Fibroblast of skin of scalp (primary cell): Measurements from ENCODE around the gene TNNT1. TPM values are rescaled to one million over a fixed set of nuclear protein-coding genes. Genes with fewer than 3 reads are reported as not detected.
"Not testable (repeated sequence)": the region's sequence is repeated elsewhere in the genome, so short reads cannot be mapped to it uniquely, and the experiment has no call there.

ENCODE experiments used
- DNase-seq: peaks from one replicate; pipeline ENCODE4 v3.0.0-alpha.2; 2013
- polyA plus RNA-seq, 2 experiments: library from polyadenylated mRNA; unstranded; fragments of 120-200 nt; gene quantifications; one replicate each; pipeline ENCODE4 v1.2.1, GENCODE V29; 2013; ENCODE audit not compliant: insufficient read length in 2 of 2

TNNT1 gene
- 14.0 TPM for polyA plus RNA-seq (2013, experiment 1 of 2; ENCODE audit: insufficient read length)
- polyA plus RNA-seq (2013, experiment 2 of 2; ENCODE audit: insufficient read length), result 21.1 TPM

GRCh38 chr19:55149078-55150003 is at the start of gene TNNT1:
TNNT1 (minus strand) TSS chr19:55149206; CDS start chr19:55147157, 2,049 bp downstream.
- no peak for DNase-seq

- no peak for DNase-seq
Observed at GRCh38 chr19:55198651-55199050, 49.6 kb upstream of the TNNT1 start.

GRCh38 chr19:55197528-55197927 is 48.5 kb upstream of the TNNT1 start:
- DNase-seq, result no peak

GRCh38 chr19:55196803-55197202 is 47.8 kb upstream of the TNNT1 start:
- DNase-seq, result no peak

GRCh38 chr19:55193481-55193880 is 44.5 kb upstream of the TNNT1 start:
- no peak for DNase-seq

GRCh38 chr19:55189403-55189835 is 40.4 kb upstream of the TNNT1 start:
- DNase-seq, result peak; percentile 70

GRCh38 chr19:55188625-55189024 is 39.6 kb upstream of the TNNT1 start:
- no peak for DNase-seq

GRCh38 chr19:55186080-55186479 is 37.1 kb upstream of the TNNT1 start:
- no peak for DNase-seq

GRCh38 chr19:55181740-55182139 is 32.7 kb upstream of the TNNT1 start:
- no peak for DNase-seq

GRCh38 chr19:55179606-55180484 is 30.8 kb upstream of the TNNT1 start, which contains the start of gene SYT5:
SYT5 (minus strand) TSS chr19:55180289; CDS start chr19:55179041, 1,248 bp downstream.
- DNase-seq, result peak; percentile 18

GRCh38 chr19:55178781-55179599 is 30.0 kb upstream of the TNNT1 start:
- DNase-seq, result peak; percentile 78

- no peak for DNase-seq
Observed at GRCh38 chr19:55176076-55176475, 27.1 kb upstream of the TNNT1 start.

GRCh38 chr19:55175117-55175867 is 26.3 kb upstream of the TNNT1 start:
- no peak for DNase-seq

GRCh38 chr19:55174425-55175116 is 25.6 kb upstream of the TNNT1 start:
- DNase-seq, result no peak

GRCh38 chr19:55173714-55174409 is 24.9 kb upstream of the TNNT1 start:
- DNase-seq, result peak; percentile 81

GRCh38 chr19:55173186-55173713 is 24.2 kb upstream of the TNNT1 start:
- no peak for DNase-seq

GRCh38 chr19:55172741-55173140 is 23.7 kb upstream of the TNNT1 start:
- peak; percentile 81 for DNase-seq

- not testable (repeated sequence) for DNase-seq
Observed at GRCh38 chr19:55172318-55172717, 23.3 kb upstream of the TNNT1 start.

- DNase-seq, result no peak
Observed at GRCh38 chr19:55171440-55171839, 22.4 kb upstream of the TNNT1 start.

- DNase-seq, result no peak
Observed at GRCh38 chr19:55169136-55169535, 20.1 kb upstream of the TNNT1 start.
